DOHH2 (cell line): ENCODE measurements around the gene PTPRN2.

Source experiments
- CTCF ChIP-seq: fragments of 200-600 bp; sonication (generic); IDR thresholded peaks from one replicate; pipeline ENCODE4 v1.5.1; 2014; ENCODE audit warnings: antibody characterized with exemption, mild to moderate bottlenecking, low read depth, low read length; ENCODE audit not compliant: poor library complexity, severe bottlenecking
- EZH2phosphoT487 ChIP-seq: fragments of 200-600 bp; sonication (generic); IDR thresholded peaks from 2 replicates; pipeline ENCODE4 v1.6.1; 2017; ENCODE audit warnings: borderline replicate concordance, mild to moderate bottlenecking, antibody characterized with exemption, low read length, moderate library complexity, mixed read lengths

GRCh38 chr7:158282461-158283001 is 305.1 kb downstream of the PTPRN2 start:
- TF ChIP-seq CTCF: no peak
- TF ChIP-seq EZH2phosphoT487: no peak
